ENCODE measurements around the gene PLXNC1.

The PLXNC1 gene

DNA sequence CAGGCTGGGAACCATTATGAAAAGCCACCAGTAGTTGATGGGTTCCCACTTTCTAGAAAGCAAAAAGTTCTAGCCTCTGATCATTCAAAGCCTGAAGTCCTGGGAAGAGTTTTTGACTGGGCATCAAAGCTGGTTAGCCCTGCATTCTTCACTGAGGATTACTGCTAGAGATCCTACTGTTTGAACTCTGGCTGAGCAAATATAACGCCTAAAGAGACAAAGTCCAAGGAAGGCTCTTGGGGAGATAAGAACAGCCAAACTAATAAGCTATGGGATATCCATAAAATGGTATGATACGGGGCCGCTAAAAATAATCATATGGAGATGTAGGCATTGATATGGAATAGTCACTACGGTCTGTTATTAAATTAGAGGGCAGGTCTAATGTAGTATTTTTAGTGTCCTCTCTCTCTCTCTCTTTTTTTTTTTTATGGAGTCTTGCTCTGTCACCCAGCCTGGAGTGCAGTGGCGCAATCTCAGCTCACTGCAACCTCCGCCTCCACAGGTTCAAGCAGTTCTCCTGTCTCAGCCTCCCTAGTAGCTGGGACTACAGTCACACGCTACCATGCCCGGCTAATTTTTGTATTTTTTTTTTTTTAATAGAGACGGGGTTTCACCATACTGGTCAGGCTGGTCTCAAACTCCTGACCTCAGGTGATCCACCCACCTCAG lies 35.5 kb downstream of the PLXNC1 start:
- no peak for DNase-seq

DNA sequence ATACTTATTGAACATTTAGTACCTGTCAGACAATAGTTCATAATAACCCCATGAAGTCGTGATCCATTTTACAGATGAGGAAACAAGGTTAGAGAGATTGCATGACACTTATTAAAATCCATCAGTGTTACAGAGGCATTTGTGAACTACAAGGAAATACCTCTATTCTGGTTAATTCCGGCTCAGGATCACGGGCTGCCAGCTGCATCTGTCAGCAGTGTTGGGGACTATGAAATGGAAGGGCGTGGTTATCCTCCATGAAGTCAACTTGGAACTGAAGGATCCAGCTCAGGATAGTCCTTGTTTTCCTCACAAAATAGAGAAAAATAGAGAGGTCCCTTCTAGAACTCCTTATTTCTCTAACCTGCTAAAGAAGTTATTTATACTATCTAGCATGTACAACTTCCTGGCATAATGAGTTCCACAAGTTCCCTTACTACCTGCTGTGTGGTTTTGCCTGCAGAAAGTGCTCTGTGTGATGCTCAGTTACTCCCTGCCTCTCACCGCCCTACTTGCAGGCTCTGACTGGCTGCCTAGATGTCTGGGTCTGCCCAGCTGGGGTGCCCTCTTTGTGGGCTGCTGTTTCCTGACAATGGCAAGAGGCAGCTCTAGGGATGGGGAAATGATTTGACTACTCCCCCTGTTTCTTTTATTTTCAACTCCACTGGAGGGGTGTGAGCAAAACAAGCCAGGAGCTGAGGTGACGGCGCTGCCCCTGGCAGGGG lies 36.8 kb downstream of the PLXNC1 start:
- no peak for DNase-seq

DNA sequence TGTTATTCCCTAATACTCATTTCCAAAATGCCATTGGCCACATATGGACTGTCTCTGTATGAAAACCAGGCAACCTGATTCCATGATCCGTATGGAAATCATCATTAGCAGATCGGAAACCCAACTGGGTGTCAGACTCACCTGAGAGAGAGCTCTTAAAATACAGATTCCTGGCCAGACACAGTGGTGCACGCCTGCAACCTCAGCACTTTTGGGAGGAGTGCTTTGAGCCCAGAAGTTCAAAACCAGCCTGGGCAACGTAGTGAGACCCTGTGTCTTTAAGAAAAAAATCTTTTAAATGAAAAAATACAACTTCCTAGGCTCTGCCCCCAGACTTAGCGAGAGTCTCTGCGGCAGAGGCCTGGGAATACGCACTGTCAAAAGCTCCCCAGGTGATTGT lies 37.4 kb downstream of the PLXNC1 start:
- no peak for DNase-seq

DNA sequence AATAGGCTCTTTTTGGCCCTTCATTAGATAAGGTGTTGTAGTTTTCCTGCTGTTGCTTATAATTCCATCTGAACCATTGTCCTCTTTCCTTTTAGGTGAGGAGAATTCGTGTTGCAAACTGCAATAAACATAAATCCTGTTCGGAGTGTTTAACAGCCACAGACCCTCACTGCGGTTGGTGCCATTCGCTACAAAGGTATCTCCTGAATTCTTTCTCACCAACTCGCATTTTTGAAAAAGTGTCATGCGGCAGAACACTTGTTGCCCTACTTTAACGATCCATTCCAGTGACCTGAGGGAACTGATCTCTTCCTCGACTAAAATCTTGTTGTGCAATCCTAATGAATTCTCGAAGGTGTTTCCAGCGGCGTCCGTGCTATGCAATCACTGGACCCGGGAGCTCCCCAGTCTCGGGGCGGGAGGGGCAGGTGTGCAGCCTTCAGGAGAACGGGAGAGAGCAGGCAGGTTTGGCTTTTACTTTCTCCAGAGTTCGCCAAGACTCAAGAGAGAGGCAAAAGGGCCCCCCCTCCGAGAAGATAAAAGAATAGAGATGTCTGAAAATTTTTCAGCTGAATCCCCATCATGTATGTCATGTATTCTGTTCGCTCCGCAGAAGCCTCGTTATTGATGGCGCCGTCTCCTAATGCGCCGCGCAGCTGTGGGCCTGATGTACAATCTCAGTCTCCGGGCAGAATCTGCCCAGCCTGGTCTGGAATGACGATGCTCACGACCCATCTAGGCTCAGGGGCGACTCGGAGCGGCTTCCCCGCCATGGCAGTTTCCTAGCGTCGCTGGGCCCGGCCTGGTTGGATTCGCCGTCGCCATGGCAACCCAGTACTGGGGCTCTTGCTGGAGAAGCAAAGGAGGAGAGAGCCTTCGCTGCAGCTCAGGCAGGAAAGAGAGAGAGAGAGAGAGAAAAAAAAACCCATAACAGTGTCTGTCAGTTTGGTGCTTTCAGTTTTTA lies 38.2 kb downstream of the PLXNC1 start:
- DNase-seq: peak; percentile 5

DNA sequence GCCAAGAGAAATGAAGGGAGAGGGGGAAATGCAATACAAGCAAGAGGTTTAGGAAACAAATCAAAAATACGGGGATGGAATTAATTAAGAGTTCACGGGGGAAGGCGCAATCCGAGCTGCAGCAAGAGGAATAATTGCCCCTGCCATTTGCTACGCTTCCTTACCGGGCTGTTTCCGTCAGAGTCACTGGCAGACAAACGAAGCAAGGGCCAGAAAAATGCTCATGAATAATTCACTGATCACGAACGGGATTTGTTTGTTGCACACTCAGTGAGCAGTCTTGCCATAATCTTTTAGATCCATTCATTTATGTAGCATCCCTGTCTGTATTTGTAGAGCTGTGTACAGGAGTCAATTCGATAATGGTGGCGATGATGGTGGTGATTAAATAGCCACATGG lies 39.0 kb downstream of the PLXNC1 start:
- DNase-seq: no peak

DNA sequence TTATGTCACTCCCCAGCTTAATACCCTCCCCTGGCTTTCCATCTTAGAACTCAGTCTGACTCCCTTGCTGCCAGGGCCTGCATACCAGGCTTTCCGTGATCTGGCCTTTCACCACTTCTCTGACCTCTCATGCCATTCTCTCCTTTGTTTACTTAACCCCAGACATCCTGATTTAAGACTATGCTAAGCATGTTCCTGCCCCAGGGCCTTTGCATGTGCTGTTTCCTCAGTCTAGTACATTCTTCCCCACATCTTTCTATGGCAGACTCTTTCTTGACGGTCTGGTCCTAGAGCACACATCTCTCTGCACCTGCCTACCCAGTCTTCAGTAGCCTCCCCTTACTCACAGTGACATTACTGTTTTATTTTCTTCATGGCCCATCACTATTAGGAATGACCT lies 42.2 kb downstream of the PLXNC1 start:
- DNase-seq: no peak

DNA sequence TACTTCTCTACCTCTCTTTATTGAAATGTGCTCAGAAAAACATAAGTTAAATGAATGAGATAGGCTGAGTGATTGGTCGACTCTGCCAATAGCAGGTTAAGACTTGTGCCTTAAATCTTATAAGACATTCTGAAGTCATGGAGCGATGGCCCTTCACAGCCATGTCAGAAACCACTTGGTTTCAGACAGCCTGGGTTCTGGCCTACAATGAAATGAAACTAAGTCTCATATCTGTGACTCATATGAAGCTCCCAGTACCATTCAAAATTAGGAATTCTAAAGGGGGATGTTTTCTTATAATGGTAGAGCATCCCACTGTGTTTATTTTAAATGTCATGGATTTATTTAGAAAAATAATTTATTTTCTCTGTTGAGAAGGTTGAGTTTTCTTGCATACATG lies 42.6 kb downstream of the PLXNC1 start:
- DNase-seq: no peak

DNA sequence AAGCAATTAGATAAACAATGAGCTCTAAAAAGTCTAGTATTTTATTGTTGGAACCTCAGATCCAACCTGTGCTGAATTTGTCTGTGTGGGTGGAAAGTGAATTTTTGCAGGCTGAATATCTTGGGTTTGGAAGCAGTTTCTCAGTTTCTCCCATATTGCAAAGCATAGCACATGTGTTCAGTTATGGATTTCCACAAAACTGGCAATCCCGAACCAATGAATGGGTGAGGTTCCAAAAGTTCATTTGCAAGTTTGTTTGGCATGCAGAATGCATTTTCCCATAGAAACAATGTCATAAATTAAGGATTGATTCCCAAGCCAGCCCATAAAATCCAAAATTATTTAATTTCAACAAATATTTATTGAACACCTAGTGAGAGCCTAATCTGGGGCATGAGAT lies 43.4 kb downstream of the PLXNC1 start:
- DNase-seq: no peak

DNA sequence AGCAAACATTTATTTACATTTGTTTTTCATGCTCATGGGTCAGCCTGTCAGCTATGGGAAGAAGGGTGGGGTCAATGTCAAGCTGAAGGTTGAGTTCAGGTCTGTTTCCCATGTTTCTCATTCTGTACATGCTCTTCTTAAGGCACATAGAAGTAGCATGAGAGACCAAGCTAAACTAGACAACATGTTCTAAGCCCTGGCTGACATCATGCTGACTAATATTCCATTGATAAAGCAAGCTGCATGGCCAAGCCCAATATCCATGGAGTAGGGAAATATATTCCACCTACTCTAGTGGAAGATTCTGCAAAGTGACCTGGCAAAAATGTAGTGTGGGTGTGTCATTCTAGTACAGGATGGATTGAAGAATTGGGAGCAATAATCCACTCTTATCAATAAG lies 44.1 kb downstream of the PLXNC1 start:
- DNase-seq: no peak

DNA sequence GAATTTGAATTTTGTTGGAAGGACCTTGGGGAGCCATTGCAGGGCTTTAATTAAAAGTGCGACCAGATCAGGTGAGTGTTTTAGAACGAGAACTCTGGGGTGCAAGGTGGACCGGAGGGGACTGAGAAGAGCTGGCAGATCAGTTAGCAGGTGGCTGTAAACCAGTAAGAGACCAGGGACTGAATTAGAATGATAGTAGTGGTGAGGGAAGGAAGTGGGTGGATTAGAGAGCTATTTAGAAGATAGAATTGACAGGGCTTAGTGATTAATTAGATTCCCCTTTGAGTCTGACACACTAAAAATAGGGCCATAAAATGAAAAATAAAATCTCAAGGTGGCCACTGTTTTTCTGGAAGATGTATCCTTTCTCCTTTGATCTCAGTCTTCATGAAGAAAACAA lies 44.8 kb downstream of the PLXNC1 start:
- DNase-seq: no peak

DNA sequence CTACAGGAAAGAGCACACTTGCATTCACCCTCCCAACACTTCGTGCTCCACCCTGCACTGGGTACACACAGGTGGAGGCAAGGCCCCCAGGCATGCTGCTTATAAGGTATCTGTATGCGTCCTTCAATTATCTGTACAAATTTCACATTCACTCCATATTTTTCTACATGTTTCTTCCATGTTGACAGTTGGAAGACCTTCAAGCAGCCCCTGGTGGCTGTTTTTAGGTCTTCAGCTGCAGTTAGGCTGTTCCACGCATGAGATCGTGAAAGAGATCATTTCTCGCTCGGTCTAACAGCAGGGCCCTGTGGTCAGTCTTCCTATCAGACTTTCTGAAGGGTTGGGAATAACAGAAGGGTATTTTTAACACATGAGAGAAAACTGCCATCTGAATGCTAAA lies 47.1 kb downstream of the PLXNC1 start:
- no peak for DNase-seq

DNA sequence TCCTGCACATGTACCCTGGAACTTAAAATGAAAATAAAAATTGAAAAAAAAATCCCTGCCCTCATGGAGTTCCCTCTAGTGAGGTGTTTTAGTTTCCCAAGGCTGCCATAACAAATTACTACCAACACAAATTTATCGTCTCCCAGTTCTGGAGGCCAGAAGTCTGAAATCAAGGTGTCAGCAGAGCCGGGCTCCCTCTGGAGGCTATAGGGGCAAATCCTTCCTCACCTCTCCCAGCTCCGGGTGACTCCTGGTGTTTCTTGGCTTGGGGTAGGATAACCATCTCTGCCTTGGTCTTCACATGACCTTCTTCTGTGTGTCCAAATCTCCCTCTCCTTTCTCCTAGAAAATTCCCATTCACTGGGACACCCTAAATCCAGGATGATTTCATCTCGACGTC lies 50.1 kb downstream of the PLXNC1 start:
- DNase-seq: no peak

DNA sequence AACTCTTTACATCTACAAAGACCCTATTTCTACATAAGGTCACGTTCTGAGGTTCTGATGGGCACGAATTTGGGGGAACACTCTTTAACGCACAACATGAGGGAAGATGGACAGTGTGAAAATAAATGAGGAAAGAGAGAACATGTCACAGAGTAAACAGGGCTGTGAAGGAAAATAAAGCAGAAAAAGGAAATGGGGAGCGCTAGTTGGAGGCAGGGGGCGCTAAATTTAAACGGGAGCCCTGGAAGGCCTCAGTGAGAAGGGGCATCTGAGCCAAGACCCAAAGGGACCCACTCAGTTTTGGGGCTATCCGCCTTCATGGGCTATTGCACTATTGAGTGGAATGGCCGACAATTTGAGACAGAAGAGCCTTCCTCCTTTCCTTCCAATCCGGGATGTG lies 50.5 kb downstream of the PLXNC1 start:
- DNase-seq: no peak

DNA sequence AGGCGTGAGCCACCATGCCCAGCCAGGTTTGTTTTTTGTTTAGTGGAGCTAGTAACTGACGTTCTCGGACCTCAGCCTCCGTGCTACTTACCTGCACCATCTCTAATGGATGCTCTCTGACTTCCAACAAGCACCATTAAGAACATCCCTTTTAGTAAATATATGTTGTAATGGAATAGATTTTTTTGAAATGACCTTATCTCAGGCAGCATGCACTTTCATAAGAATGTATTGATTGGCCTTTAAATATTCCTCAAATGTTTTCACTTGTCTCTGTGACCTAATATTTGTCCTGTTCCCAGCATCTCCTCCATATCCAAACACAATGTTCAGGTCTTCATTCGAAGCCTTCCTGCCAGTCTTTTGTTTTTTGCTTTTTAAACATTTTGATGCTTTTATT lies 51.7 kb downstream of the PLXNC1 start:
- no peak for DNase-seq

DNA sequence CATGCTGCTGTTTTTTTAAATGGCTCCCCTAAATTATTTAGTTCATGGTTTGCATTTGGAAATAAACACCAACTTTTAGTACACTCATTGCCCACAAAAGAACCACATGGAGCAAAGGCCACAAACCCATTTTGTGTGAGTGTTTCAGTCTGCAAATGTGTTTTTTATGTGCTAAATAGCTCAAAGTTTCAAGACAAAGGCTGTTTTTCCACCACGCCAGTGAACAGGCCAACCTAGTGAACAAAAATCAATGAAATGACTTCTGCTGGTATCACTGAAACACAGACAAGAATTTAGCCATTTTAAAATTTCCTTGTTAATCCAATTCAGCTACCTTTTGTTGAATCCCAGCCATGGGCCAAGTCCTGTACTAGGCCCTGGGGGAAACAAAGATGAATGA lies 52.3 kb downstream of the PLXNC1 start:
- no peak for DNase-seq

DNA sequence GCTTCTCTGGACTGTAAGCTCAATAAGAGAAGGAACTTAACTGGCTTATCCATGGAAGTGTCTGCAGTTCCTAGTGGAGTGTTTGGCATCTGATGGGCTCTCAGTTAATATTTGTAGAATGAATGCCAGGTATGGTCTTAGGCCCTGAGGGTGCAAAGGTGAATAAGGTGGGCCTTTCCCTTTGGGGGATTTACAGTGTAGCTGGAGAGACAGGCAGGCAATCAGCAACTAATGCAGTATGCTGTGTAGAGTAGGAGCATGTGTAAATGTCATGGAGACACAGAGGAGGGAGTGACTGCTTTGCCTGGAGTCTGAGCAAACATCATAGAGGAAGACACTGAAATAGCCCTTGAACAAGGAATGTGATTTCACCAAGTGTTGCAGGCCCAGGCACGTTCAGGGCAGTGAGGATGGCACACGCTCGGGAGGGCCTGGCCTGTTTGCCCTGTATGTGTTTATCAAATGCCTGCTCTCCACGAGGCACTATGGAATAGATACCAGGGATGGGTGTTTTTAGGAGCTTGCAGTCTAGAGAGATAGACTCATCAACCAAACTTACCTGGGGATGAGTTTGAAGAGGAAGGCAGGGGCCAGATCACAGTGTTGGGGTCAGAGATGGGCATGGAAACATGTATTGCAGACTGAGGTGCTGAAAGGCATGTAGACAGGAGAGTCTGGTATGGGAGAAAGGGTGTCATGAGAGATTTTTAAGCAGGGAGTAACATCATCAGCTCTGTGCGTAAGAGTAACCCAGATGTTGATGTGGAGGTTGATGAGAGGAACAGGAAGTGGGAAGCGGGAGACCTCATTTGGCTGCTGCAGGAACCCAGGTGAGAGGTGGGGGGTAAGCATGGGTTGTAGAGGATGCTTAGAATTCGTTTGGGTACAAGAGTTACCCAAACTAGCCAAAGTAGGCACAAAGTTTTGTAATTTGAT lies 54.1 kb downstream of the PLXNC1 start:
- DNase-seq: no peak

DNA sequence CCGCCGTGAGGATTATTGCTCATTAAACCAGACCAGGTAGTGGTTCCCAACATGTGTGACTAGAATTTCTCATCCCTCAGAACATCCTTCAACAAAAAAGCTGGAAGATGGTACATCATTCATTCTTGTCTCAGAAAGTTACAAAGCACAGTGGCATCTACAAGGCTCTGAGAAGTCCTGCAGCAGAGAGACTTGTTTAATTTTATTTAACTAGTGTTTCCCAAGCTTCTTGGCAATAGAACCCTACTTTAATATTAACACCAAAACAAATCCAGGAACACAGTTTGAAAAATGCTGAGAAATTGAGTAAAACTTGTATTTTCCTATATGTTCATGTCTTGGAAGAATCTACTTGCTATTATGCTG lies 54.8 kb downstream of the PLXNC1 start:
- no peak for DNase-seq

DNA sequence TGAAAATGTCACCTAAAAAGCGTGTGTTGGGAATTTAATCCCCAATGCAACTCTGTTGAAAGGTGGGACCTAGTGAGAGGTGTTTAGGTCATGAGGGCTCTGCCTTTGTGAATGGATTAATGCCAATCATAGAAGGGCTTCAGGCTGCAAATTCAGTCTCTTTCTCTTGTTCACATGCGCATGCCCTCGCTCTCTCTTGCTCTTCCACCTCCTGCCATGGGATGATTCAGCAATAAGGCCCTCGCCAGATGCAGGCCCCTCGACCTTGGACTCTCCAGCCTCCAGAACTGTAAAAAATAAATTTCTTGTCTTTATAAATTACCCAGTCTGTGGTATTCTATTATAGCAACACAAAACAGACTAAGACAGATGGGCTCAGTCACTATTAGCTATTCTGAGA lies 55.4 kb downstream of the PLXNC1 start:
- no peak for DNase-seq

DNA sequence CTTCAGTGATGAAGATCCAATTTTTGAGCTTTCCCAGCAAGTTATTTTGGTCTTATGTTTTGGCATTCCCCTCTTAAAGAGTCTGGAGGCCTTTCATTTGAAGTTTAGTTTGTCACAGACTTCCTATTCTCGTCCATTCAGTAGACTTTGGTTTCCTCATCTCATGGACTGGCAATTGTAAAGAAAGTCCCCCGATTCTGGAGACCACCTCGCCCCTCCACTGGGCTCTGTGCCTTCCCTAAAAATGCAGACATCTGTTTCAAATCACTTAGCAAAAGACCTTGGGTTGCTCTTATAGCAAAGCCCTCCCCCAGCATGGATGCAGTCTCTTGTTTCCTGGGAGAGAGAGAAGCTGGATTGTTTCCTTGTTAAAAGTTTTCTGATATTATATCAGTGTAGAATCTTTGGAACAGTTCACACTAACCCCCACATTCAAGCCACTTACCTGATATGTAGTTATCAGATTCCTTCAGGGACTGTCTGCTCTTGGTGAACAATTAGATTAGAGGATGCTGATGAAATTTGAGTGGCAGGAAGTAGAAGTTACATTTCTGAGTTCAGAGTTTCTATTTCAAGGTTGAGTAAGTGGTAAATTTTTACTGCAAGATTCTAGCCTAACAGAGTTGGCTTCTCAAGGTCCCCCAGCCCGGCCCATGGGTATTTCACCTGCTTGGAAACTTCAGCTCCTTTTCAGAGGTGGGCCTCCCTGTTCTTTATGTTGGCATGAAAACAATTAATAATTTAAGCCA lies 56.3 kb downstream of the PLXNC1 start:
- no peak for DNase-seq

DNA sequence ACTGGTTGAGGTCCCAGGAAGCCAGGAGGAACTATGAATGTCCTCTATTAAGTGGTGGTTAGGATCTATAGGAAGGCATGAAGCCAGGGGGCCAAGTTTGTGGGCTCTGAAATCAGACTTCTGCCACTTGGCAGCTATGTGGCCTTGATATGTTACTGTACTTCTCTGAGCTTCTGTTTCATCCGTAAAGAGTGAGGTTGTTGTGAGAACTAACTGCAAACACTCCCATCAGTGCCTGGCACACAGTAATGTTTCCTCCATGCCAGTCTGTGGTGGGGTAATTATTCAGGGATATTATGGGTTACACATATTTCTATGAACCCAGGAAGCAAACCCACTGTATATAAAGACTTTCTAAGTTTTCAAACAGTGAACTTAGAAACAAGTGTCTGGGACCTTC lies 57.4 kb downstream of the PLXNC1 start:
- no peak for DNase-seq

DNA sequence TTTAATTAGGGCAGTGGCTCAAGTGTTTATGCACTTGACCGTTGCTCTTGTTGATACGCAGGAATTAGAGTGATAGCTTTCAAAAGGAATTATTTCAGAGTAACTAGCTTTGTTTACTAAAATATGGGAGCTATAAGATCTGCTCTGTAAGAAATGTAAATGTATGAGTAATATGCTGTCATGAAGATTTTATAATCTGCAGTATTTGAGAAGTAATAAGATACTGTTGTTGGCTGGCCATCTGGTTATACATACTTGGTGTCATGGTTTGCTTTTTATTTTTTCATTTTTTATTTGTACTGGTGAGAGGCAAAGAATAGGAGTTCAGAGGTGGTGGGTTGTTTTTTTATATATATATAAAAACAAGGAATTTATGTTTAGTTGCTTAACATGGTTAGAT lies 58.5 kb downstream of the PLXNC1 start:
- DNase-seq: no peak

DNA sequence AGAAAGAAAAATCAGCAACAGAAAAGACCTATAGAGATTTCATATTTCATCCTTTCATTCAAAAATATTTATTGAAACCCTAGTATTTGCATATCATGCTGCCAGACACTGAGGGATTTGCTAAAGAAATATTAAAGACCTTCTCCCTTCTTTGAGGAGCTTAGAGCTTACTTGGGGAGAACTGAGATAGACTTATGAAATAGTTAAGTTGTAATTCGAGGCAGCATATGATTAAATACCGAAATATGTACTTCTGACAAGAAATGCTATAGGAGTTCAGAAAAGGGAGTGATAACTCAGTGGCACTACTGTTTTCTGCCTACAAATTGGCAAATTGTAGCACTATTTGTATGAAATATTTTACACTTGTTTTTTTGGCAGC lies 59.1 kb downstream of the PLXNC1 start:
- DNase-seq: no peak
